Peyer's patch (tissue), 4 donors: ENCODE results near the gene PTPRN.

Source experiments
- POLR2A ChIP-seq, 2 donors: fragments of 450-650 bp; IDR thresholded peaks; one replicate each; pipeline ENCODE4 v1.5.1; 2017; ENCODE audit warnings: antibody characterized with exemption in 2 of 2, mild to moderate bottlenecking in 2 of 2, moderate library complexity in 2 of 2
- TF ChIP-seq, protein P1 (sequence below), 6 experiments: fragments of 450-650 bp in 4 of 6; fragments of 200-600 bp in 2 of 6; sonication (generic) in 1 of 6; IDR thresholded peaks; one replicate each; pipeline ENCODE4 v1.5.1; 2017 to 2019; ENCODE audit warnings: antibody characterized with exemption in 6 of 6, mild to moderate bottlenecking in 3 of 6, moderate library complexity in 1 of 6

DNA sequence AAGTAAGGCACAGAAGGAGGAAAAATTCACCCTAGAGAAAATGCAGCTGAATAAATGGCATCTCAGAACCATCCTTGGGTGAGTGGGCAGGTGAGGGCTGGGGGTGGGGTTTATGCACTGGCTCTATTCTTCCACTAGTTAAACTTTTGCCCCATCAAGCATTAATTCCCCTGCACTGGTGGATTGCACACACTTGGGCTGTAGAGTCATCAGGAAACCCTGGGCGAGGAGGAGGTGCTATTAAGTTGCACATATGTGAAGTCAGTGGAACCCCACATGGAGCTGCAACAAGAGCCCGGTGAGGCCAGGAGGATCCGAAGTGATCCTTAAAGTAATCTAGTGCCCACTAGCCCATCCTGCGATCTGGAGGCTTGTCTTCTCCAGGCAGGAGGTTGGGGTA lies 36.8 kb downstream of the PTPRN start:
- TF ChIP-seq POLR2A (IDR thresholded peaks at IDR 0.05) = no peak
- TF ChIP-seq, protein P1, sequence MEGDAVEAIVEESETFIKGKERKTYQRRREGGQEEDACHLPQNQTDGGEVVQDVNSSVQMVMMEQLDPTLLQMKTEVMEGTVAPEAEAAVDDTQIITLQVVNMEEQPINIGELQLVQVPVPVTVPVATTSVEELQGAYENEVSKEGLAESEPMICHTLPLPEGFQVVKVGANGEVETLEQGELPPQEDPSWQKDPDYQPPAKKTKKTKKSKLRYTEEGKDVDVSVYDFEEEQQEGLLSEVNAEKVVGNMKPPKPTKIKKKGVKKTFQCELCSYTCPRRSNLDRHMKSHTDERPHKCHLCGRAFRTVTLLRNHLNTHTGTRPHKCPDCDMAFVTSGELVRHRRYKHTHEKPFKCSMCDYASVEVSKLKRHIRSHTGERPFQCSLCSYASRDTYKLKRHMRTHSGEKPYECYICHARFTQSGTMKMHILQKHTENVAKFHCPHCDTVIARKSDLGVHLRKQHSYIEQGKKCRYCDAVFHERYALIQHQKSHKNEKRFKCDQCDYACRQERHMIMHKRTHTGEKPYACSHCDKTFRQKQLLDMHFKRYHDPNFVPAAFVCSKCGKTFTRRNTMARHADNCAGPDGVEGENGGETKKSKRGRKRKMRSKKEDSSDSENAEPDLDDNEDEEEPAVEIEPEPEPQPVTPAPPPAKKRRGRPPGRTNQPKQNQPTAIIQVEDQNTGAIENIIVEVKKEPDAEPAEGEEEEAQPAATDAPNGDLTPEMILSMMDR (IDR thresholded peaks at IDR 0.05) = no peak
